Heart left ventricle (tissue), 13 donors: ENCODE results near the gene PLXNA1.

Experiments
- CTCF ChIP-seq, 12 donors: fragments of 200-600 bp; sonication (generic) in 4 of 12; IDR thresholded peaks; one replicate each; pipeline versions ENCODE4 v1.5.0 to v1.8.0; 2018 to 2022; ENCODE audit warnings: antibody characterized with exemption in 12 of 12, mild to moderate bottlenecking in 5 of 12
- POLR2A ChIP-seq, 2 donors: fragments of 450-650 bp; IDR thresholded peaks; one replicate each; pipeline ENCODE4 v1.6.1; 2017; ENCODE audit warnings: antibody characterized with exemption in 2 of 2, mild to moderate bottlenecking in 2 of 2, moderate library complexity in 2 of 2
- donor health status: ischemic (EF 13 %, LVEDD 7.1; RV severe dilation, severe dysfunction).
- donor health status: DM: no; HTN: yes; CAD: no.
- donor health status: DM: no; HTN: no; CAD: no.
- donor health status: ischemic (EF 25% LVEDD 6.9; RV normal size, moderate dysfunction).
- donor health status: ischemic (EF 25% LVEDD 5.7; RV mildly dilated, moderate dysfunction).
- donor health status: ischemic (EF 35%, LVEDD 5.7; RV mildly dilated, moderate dysfunction).
- donor health status: nonischemic (EF 11% LVEDD 7.7; RV severe dilation, severe dysfunction).
- donor health status: DM: yes; HTN: yes; CAD: no.
- donor health status: PGD.
- donor health status: ischemic (EF 29% LVEDD 5.4; RV normal size, mild dysfunction).
- donor health status: nonischemic (EF 23%, LVEDD 6.1; RV moderate dilation, normal function).

GRCh38 chr3:126970921-126971320 lies 12.0 kb upstream of the PLXNA1 start:
- no peak for TF ChIP-seq CTCF (IDR thresholded peaks at IDR 0.05)
- TF ChIP-seq POLR2A (IDR thresholded peaks at IDR 0.05) = no peak
